ENCODE data around the gene OR51V1. TPM values are rescaled to one million over a fixed set of nuclear protein-coding genes. Genes with fewer than 3 reads are reported as not detected.

OR51V1 gene
- total RNA-seq, 2 donors from 2014 or later, result not detected

DNA sequence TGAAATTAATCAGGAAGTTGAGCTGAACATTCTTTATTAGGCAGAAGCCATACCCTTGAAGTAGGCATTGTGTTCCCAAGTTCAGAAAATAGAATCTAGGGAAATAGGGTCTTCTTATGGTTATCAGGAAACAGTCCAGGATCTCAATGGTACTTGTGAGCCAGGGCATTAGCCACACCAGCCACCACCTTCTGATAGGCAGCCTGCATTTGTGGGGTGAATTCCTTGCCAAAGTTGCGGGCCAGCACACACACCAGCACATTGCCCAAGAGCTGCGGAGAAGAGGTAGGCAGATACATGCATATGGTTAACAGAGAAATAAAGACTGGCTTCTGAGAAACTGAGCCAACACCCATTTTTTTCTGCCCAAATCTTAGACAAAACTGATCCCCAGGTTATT, 32.3 kb upstream of the OR51V1 start:
- DNase-seq (no peak), ATAC-seq (no peak)
- intact Hi-C loops (cut with DNase I), result no loop called here

DNA sequence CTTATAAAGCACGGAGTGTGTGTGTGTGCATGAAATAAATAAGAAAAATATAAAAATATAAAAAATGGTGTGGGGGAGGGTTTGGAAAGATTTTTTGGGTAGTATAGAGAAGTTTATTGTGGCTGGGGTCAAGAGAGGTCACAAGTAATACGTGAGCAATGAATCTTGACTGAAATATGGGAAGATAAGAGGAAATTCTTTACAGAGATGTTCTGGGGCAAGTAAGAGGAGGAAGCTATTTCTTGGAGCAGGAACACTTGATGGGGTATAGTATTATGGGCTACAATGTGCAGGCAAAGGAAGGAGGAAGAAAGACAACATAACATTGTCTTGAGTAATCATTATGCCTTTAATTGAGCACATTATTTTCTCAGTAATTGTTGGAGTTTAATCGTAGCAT, 31.7 kb upstream of the OR51V1 start:
- no peak for DNase-seq
- no peak for ATAC-seq
- intact Hi-C loops (cut with DNase I), result no loop called here

DNA sequence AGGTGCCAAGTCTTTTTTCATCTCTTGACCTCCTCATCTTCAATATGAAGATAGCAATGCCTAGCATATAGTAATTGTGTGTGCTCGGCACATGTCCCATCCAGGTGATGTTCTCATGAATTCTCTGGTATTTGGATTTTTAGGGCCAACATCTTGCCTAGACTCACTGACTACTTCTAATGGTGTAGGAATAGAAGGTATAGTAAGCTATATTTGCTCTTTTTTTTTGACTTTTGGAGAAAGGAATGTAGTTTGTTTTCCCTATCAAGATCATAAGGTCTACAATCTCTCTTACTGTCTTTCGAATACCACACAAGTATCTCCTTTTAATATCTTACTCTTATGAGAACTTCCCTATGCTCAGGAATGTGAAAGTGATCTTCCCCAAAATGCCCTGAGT, 30.6 kb upstream of the OR51V1 start:
- ATAC-seq (no peak), DNase-seq (no peak)
- intact Hi-C loops (cut with DNase I), result no loop called here

DNA sequence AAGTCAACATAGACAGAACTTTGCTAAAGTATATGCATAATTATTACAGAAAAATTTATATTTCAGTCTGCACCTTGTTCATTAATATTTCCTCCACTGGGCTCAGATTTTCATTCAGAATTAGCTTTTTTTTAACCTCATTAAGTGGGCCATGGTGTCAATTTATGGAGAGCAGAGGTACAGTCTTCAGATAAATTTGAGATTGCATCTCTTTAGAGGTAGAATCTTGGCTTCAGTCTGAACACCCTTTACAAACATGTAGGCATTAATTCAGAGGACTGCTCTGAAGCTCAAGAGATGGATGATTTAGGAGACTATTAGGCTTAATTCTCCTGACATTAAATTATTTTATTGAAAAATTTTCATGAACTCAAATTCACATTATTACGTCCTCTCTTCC, 29.8 kb upstream of the OR51V1 start:
- intact Hi-C loops (cut with DNase I), result no loop called here
- DNase-seq, result no peak
- no peak for ATAC-seq

DNA sequence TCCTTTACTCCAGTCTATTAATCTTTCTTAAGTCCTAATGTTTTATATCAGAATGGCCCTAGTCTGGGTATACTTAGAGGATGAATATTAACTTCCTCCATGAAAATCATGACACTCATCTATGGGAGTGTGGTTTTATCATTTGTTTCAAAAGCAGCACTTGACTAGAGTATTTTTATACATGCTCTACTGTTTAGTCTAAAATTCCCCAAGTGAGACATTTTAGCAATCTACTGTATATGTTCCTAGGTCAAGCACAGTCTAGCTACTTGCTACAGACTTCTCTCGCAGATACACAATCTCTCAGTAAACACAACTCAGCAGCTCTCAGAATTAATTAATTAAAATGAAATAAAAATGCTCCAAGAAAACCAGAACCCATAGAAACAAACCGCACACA, 29.3 kb upstream of the OR51V1 start:
- DNase-seq (no peak), ATAC-seq (no peak)
- intact Hi-C loops (cut with DNase I), result no loop called here

DNA sequence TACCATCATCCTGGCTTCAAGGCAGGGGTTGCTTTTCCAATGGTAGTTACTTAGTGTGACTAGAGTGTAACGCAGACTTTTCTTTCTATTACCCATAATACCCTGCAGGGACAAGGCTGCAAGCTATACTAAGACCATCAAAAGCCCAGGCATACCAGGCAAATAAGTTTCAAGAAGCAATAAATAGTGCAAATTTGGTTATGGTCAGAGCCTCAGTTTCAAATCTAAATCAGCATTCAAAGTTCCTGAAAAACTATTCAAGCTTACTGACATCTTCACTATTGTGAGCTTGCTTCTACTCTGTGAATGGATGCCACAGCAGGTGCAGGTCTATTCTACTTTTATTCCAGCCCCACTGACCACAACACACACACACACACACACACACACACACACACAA, 28.9 kb upstream of the OR51V1 start:
- ATAC-seq, result no peak
- DNase-seq, result no peak
- intact Hi-C loops (cut with DNase I), result no loop called here

DNA sequence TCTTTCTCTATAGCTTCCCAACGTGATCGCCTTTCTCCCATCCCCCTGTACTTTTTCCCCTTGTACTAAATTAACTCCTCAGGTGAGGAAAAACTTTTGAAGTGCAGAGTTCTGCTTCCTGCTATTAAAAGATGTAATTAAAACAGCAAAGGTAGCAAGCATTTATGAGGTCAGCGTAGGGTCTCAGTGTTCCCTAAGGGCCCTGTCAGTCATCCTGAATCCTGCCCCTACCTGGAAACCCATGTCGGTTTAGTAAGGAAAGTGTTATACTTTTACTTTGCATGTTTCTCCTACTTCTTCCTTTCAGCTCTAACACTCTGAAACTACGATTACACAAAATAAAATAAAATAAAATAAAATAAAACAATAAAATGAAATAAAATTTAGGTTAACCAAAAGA, 27.6 kb upstream of the OR51V1 start:
- DNase-seq (no peak), ATAC-seq (no peak)
- intact Hi-C loops (cut with DNase I), result no loop called here

DNA sequence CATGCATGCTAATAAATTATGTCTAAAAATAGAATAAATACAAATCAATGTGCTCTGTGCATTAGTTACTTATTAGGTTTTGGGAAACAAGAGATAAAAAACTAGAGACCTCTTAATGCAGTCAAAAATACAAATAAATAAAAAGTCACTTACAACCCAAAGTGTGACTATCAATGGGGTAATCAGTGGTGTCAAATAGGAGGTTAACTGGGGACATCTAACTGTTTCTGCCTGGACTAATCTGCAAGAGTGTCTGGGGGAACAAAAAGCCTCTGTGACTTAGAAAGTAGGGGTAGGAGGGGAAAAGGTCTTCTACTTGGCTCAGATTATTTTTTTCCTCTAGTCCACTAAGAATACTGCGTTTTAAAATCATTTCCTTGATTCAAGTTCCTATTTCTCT, 27.2 kb upstream of the OR51V1 start:
- intact Hi-C loops (cut with DNase I), result no loop called here
- no peak for DNase-seq
- ATAC-seq, result no peak

DNA sequence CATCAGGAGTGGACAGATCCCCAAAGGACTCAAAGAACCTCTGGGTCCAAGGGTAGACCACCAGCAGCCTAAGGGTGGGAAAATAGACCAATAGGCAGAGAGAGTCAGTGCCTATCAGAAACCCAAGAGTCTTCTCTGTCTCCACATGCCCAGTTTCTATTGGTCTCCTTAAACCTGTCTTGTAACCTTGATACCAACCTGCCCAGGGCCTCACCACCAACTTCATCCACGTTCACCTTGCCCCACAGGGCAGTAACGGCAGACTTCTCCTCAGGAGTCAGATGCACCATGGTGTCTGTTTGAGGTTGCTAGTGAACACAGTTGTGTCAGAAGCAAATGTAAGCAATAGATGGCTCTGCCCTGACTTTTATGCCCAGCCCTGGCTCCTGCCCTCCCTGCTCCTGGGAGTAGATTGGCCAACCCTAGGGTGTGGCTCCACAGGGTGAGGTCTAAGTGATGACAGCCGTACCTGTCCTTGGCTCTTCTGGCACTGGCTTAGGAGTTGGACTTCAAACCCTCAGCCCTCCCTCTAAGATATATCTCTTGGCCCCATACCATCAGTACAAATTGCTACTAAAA, 26.3 kb upstream of the OR51V1 start, which contains the start of gene HBB:
TSS of gene HBB (minus strand) at position 340 of the 579 bp plus-strand sequence. CDS start at position 290, 50 bp downstream.
- ATAC-seq, result peak in 1 of 2 donors; percentile 22
- intact Hi-C loops (cut with DNase I), result no loop called here
- no peak for DNase-seq

DNA sequence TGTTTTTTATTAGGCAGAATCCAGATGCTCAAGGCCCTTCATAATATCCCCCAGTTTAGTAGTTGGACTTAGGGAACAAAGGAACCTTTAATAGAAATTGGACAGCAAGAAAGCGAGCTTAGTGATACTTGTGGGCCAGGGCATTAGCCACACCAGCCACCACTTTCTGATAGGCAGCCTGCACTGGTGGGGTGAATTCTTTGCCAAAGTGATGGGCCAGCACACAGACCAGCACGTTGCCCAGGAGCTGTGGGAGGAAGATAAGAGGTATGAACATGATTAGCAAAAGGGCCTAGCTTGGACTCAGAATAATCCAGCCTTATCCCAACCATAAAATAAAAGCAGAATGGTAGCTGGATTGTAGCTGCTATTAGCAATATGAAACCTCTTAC, 25.0 kb upstream of the OR51V1 start:
- ATAC-seq (no peak), DNase-seq (no peak)
- intact Hi-C loops (cut with DNase I), result no loop called here

DNA sequence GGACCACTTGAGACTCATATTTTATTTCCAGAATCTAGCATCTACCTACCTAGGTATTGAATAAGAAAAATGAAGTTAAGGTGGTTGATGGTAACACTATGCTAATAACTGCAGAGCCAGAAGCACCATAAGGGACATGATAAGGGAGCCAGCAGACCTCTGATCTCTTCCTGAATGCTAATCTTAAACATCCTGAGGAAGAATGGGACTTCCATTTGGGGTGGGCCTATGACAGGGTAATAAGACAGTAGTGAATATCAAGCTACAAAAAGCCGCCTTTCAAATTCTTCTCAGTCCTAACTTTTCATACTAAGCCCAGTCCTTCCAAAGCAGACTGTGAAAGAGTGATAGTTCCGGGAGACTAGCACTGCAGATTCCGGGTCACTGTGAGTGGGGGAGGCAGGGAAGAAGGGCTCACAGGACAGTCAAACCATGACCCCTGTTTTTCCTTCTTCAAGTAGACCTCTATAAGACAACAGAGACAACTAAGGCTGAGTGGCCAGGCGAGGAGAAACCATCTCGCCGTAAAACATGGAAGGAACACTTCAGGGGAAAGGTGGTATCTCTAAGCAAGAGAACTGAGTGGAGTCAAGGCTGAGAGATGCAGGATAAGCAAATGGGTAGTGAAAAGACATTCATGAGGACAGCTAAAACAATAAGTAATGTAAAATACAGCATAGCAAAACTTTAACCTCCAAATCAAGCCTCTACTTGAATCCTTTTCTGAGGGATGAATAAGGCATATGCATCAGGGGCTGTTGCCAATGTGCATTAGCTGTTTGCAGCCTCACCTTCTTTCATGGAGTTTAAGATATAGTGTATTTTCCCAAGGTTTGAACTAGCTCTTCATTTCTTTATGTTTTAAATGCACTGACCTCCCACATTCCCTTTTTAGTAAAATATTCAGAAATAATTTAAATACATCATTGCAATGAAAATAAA, 24.3 kb upstream of the OR51V1 start:
- no peak for DNase-seq
- no peak for ATAC-seq
- intact Hi-C loops (cut with DNase I), result no loop called here

DNA sequence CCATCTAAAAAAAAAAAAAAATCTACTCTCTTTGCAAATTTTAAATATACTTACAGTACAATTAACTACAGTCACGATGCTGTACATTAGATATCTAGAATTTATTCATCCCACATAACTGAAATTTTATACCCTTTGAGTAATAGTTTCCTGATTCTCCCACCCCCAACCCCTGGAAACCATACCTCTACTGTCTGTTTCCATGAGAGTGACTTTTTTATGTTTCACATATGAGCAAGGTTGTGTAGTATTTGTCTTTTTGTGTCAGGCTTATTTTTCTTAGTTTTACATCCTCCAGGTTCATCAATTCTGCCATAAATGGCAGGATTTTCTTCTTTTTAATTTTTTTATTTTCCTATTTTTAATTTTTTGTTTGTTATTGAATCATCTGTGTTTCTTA, 23.2 kb upstream of the OR51V1 start:
- ATAC-seq, result no peak
- no peak for DNase-seq
- intact Hi-C loops (cut with DNase I), result no loop called here

DNA sequence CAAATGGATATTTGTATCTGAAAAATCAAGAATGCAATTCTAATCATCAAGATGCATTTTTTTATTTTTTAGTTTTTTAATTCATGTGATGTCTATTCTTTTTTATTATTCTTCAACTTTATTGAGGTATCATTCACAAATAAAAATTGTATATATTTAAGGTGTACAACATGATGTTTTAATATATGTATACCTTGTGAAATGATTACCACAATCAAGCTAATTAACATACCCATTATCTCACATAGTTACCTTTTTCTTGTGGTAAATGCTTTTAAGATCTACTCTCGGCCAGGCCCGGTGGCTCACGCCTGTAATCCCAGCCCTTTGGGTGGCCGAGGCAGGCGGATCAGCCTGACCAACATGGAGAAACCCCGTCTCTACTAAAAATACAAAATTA, 22.7 kb upstream of the OR51V1 start:
- intact Hi-C loops (cut with DNase I), result no loop called here
- ATAC-seq (no peak), DNase-seq (no peak)

DNA sequence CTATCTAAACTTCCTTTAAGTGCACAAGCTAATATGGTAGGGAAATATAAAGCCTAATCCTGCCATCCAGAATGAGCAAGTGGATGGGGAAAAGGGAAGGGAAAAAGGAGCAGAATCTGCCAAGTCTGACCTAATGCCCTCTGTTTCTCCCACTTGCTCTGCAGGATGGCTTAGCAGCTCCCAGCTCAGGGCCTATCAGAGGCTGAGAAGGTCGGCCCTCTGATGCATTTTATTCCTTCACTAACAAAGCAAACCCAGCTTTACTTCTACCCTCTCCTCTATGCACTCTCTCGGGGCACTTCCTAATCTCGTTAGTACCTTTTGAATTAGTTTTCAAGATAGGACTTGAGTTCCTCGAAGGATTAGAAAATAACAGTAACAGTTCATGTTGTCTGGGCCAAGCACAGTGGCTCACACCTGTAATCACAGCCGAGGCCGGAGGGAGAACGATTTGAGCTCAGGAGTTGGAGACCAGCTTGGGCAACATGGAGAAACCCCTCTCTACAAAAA, 9.9 kb upstream of the OR51V1 start:
- intact Hi-C loops (cut with DNase I), result no loop called here

DNA sequence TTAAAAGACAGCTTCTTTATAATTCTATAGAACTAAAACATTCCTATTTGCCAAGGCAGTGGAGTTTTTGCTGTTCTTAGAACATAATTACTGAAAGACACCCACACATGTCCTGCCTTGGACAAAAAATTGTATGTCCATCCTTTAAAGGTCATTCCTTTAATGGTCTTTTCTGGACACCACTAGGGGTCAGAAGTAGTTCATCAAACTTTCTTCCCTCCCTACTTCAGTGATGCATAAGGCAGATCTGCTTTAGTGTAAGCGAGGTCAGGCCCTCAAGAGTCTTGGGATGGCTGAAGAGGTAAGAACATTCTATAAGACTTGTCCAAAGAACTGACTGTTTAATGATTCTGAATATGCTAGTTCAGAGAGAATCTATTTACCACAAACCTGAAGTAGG, 4.3 kb upstream of the OR51V1 start:
- no peak for DNase-seq
- peak; percentile 55 to 58 for ATAC-seq
- intact Hi-C loops (cut with DNase I), result loop anchor here in 1 of 2 donors (2.0 kb wide), 1 partner anchor 176 kb away; no protein-coding TSS in a partner anchor

More for the DNA sequence above, 9.9 kb upstream of the OR51V1 start:
- no peak for ATAC-seq
- DNase-seq, result no peak

DNA sequence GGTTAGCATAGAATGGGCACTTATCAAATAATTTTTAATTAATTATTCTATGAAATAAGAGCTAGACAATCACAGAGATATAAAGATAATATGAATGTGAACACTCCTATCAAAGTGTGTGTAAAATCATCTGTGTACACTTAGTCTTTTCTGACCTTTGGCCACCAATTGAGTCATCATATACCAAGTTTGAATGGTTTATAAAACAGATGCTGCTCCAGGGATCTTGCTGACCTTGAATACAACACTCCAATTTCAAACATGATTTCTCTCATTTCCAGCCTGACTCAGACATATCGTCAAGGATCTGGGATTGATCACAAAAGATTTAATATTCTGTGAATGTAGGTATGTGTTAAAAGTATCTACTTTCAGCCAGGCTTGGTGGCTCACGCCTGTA, 2.9 kb upstream of the OR51V1 start:
- ATAC-seq (no peak), DNase-seq (no peak)
- intact Hi-C loops (cut with DNase I), result no loop called here

DNA sequence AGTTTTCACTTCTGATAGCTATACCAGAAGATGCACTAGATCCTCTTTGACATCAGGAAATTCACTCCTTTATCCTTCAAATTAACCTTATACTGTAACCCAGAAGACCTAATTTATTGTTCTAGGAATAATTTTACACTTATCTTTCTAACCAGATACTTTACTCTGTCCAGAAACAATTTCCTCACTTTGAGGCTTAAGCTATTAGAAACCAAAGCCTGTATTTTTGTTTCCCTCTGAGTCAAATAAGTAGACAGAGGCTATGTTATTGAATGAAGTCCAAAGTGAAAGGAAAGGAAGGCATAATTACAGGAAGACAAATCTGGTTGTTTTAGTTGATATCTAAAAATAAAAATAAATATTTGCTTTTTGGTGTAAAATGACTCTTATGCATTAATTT, 2.2 kb downstream of the OR51V1 start:
- intact Hi-C loops (cut with DNase I), result no loop called here
- DNase-seq, result no peak
- ATAC-seq, result no peak

DNA sequence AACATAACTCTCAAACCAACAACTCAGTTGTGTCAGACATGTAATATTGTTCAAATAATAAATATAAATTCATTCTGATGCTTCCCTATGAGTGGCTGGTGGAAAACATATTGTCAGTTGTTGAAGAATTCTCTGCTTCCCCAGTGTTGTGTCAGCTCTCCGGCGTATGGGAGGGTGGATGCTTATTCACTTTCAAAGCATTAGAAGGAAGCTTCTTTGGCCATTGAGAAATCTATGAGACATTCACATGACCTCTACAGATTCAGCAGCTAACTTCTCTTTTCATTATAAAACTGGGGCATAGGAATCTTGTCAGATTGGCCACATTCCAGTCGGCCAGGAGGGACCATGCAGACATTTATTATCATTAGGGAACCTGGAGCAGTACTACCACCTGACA, 2.9 kb downstream of the OR51V1 start:
- intact Hi-C loops (cut with DNase I), result no loop called here
- ATAC-seq (no peak), DNase-seq (no peak)

DNA sequence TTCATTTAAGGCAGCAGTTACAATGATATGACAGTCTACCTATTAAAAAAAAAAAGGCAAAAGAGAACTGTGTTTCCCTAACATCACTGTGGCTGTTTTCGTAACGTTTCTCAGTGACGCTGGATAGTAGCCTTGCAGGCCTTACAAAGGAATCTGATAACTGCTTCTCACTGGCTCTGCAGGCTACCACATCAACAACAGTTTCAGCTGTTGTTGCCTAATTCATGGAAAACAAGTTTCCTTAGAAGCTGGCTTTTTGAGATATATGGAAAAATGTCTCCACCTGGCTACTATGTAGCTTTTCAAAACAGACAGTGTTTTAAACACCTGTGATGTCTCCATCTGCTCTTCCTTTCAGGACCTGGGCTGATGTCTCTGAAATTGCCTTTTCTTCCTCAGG, 3.8 kb downstream of the OR51V1 start:
- no peak for DNase-seq
- intact Hi-C loops (cut with DNase I), result no loop called here
- no peak for ATAC-seq

DNA sequence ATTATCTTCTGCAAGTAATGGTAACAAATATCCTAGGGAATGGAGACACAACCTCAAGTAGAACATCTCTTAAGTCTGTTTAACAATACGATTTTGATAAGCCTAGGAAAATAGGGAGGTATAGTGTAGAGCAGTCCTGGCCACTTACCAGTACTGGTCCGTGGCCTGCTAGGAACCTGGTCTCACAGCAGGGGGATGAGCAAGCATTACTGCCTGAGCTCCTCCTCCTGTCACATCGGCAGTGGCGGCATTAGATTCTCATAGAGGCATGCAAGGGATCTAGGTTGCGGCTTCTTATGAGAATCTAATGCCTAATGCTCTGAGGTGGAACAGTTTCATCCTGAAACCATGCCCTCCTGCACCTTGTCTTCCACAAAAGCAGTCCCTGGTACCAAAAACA, 4.4 kb downstream of the OR51V1 start:
- intact Hi-C loops (cut with DNase I), result no loop called here
- no peak for ATAC-seq
- DNase-seq, result no peak

DNA sequence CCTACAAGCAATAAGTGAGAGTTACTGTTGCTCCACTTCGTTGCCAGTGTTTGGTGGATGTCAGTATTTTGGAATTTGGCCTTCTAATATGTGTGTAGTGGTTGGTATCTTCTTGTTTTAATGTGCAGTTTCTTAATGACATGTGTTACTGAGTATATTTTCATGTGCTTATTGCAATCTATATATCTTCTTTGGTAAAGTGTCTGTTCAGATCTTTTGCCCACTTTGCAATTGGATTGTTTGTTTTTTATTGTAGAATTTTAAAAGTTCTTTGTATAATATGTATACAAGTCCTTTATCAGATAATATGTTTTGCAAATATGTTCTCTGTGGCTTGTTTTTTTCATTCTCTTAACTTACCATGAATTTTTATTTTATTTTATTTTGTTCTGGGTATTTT, 7.7 kb downstream of the OR51V1 start:
- no peak for DNase-seq
- ATAC-seq, result no peak
- intact Hi-C loops (cut with DNase I), result no loop called here

Data from left cardiac atrium (tissue), 4 donors.